HEK293T (cell line): ENCODE measurements around the gene MGMT.

Experiments used
- BHLHE40 ChIP-seq: fragments of 450-650 bp; IDR thresholded peaks from 2 replicates; pipeline ENCODE4 v1.6.1; 2016; ENCODE audit warnings: mild to moderate bottlenecking, moderate library complexity, borderline replicate concordance
- L3MBTL2 ChIP-seq: fragments of 450-650 bp; conservative IDR thresholded peaks from 2 replicates; pipeline ENCODE4 v1.6.1; 2016; ENCODE audit warnings: mild to moderate bottlenecking
- PKNOX1 ChIP-seq: fragments of 450-650 bp; IDR thresholded peaks from 2 replicates; pipeline ENCODE4 v1.6.1; 2016
- SP1 ChIP-seq: fragments of 450-650 bp; IDR thresholded peaks from 2 replicates; pipeline ENCODE4 v1.6.1; 2017
- SUZ12 ChIP-seq: fragments of 450-650 bp; IDR thresholded peaks from 2 replicates; pipeline ENCODE4 v1.6.1; 2016; ENCODE audit warnings: mild to moderate bottlenecking
- TARDBP ChIP-seq: fragments of 450-650 bp; IDR thresholded peaks from 2 replicates; pipeline ENCODE4 v1.6.1; 2016
- ZNF384 ChIP-seq: fragments of 450-650 bp; IDR thresholded peaks from 2 replicates; pipeline ENCODE4 v1.6.1; 2016

GRCh38 chr10:129655007-129655678, 188.1 kb downstream of the MGMT start:
- TF ChIP-seq SP1, result no peak
- no peak for TF ChIP-seq BHLHE40
- no peak for TF ChIP-seq PKNOX1
- TF ChIP-seq ZNF384, result no peak
- no peak for TF ChIP-seq TARDBP
- no peak for TF ChIP-seq SUZ12
- no peak for TF ChIP-seq L3MBTL2
